B cell (primary cell): ENCODE measurements around the gene SAMD4A.

Source experiments
- CTCF ChIP-seq: fragments of 200-600 bp; IDR thresholded peaks from one replicate; pipeline ENCODE4 v1.8.0; 2022; ENCODE audit warnings: antibody characterized with exemption, mild to moderate bottlenecking
- EZH2 ChIP-seq: IDR thresholded peaks from 2 replicates; pipeline ENCODE4 v1.6.1; 2012; ENCODE audit warnings: borderline replicate concordance, low read depth, mild to moderate bottlenecking, moderate library complexity, low read length; ENCODE audit not compliant: insufficient read depth, poor library complexity, severe bottlenecking

- TF ChIP-seq CTCF (no peak), EZH2 (no peak)
Measured at GRCh38 chr14:54728700-54729527, 162.0 kb downstream of the SAMD4A start.
